Stimulated activated naive CD8-positive, alpha-beta T cell treated with anti-CD3 and anti-CD28 coated beads, Interleukin-15, amount 100 ng/mL, for 72 hours (primary cell): Measurements from ENCODE around the gene MCRIP1.

Experiments
- ATAC-seq: fragments of 150-1000 bp; cut with Tn5 transposase; 2 replicates; pipeline ENCODE4 v1.10.0; 2021; ENCODE audit warnings: mild to moderate bottlenecking, moderate library complexity
- DNase-seq, 2 donors: peaks; one replicate each; pipeline ENCODE4 v3.0.0; 2021 to 2022
- H3K27ac Mint-ChIP-seq, 2 donors: one replicate each; pipeline ENCODE4 v1.8.0; 2022; ENCODE audit warnings: mild to moderate bottlenecking in 2 of 2, mixed read lengths in 2 of 2, moderate library complexity in 2 of 2
- H3K27me3 Mint-ChIP-seq: one replicate; pipeline ENCODE4 v1.8.0; 2022; ENCODE audit warnings: mixed read lengths
- H3K4me1 Mint-ChIP-seq: one replicate; pipeline ENCODE4 v1.8.0; 2022; ENCODE audit warnings: mild to moderate bottlenecking, mixed read lengths
- H3K4me3 Mint-ChIP-seq, 2 donors: one replicate each; pipeline ENCODE4 v1.8.0; 2022; ENCODE audit warnings: mild to moderate bottlenecking in 2 of 2, mixed read lengths in 2 of 2, moderate library complexity in 1 of 2
- H3K9me3 Mint-ChIP-seq, 2 donors: one replicate each; pipeline ENCODE4 v1.8.0; 2022; ENCODE audit warnings: mixed read lengths in 2 of 2

MCRIP1 gene

DNA sequence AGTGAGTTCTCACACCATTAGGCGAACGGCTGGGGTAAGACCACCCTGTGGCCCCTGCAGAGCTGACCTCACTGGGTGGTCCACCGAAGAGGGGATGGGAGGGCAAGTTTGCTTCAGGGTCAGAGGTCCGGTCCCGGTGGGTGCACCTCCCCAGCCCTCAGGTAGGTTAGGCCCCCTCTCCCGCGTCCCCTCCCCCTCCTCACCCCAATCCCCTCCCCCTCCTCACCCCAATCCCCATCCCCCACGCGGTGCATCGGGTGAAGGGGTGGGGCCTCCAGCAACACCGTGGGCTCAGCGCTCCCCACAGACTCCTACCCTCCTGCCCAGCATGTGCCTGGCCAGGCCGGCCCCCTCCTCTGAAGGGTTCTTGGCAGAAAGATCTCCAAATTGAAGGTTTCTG is 13.4 kb downstream of the MCRIP1 start:
- Mint-ChIP-seq H3K27ac (no peak overlapping the region), H3K9me3 (no peaks in the 10 kb centered on the region), H3K27me3 (peaks cover 20% of the 10 kb centered on the region), H3K4me1 (peaks cover 12% of the 10 kb centered on the region), H3K4me3 (no peak overlapping the region)
- no peak for DNase-seq
- peak; percentile 16 for ATAC-seq

DNA sequence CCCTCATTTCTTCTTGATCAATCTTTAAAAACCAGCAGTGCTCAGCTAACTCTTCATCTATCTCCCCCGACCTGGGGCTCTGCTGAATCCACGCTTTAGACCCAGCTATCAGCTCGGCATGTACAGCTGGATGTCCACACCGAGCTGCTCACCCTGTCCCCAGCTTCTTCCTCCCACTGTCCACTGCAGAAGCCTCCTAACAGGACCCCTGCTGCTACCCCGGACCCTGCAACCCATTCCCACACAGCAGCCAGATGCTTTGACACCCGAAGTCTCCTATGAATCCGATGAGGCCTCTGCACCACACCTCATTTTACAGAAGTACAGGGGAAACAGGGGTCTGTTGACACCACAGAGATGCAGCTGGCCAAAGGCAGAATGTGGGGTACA is 15.3 kb downstream of the MCRIP1 start:
- H3K4me1 Mint-ChIP-seq, result peaks cover 12% of the 10 kb centered on the region

DNA sequence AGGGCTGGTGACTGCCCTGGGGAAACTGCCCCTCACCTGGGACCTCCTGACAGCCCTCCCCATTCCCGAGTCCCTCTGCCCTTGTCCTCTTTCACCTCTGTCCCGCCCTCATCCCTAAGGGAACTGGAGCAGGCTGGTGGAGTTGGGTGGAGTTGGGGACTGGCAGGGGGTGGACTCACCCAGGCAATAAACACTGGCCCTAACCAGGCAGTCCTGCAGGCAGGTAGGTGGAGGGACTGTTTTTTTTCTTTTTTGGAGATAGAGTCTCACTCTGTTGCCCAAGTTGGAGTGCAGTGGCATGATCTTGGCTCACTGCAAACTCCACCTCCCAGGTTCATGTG is 17.5 kb downstream of the MCRIP1 start:
- DNase-seq, result no peak
- Mint-ChIP-seq H3K4me3 (no peak overlapping the region), H3K27ac (no peak overlapping the region), H3K27me3 (peaks cover 22% of the 10 kb centered on the region), H3K4me1 (no peaks in the 10 kb centered on the region), H3K9me3 (no peaks in the 10 kb centered on the region)
- no peak for ATAC-seq

More for the DNA sequence above, 15.3 kb downstream of the MCRIP1 start:
- Mint-ChIP-seq H3K9me3 (no peaks in the 10 kb centered on the region), H3K27ac (no peak overlapping the region), H3K4me3 (no peak overlapping the region), H3K27me3 (peaks cover 20% of the 10 kb centered on the region)
- DNase-seq (no peak), ATAC-seq (no peak)

DNA sequence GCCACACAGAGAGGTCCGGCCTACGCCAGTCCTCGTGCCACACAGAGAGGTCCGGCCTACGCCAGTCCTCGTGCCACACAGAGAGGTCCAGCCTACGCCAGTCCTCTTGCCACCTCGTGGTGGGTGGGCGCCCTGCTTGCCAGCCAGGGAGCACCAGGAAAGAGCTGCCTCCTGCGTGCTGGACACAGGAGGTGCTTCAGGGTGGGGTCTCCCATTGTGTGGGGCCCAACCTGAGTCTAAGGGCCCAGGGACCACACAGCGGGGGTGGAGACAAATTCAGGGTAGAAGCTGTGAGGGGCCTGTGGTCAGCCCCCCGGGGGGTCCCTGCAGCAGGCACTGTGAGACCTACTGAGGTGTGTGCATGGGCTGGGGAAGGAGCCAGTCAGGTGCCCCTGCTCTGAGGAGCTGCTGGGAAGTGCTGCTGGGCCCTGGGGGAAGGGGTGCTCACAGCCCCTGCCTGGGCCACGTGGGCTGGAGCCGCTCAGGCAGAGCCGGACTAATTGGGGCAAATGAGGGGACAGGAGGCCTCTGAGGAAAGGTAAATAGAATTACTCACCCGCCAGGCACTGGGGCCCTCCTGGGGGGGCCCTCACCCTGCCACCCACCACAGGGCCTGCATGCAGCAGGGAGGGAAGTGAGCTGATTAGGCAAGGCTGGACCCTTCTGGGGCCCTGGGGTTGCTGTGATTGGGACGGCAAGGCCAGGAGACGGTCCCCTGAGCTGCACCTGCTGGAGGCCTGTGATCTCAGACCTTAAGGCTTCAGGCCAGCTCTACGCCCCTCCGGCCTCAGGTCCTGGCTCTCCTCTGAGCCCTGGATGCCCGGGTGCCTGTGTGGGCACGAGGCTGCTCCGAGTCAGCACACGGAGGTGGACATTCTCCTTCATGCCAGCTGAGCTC is 18.1 kb downstream of the MCRIP1 start:
- ATAC-seq (peak; percentile 7), DNase-seq (no peak)
- peaks cover 28% of the 10 kb centered on the region for H3K27me3 Mint-ChIP-seq
- no peak overlapping the region for H3K4me3 Mint-ChIP-seq
- H3K27ac Mint-ChIP-seq, result no peak overlapping the region
- no peaks in the 10 kb centered on the region for H3K9me3 Mint-ChIP-seq
- no peaks in the 10 kb centered on the region for H3K4me1 Mint-ChIP-seq

DNA sequence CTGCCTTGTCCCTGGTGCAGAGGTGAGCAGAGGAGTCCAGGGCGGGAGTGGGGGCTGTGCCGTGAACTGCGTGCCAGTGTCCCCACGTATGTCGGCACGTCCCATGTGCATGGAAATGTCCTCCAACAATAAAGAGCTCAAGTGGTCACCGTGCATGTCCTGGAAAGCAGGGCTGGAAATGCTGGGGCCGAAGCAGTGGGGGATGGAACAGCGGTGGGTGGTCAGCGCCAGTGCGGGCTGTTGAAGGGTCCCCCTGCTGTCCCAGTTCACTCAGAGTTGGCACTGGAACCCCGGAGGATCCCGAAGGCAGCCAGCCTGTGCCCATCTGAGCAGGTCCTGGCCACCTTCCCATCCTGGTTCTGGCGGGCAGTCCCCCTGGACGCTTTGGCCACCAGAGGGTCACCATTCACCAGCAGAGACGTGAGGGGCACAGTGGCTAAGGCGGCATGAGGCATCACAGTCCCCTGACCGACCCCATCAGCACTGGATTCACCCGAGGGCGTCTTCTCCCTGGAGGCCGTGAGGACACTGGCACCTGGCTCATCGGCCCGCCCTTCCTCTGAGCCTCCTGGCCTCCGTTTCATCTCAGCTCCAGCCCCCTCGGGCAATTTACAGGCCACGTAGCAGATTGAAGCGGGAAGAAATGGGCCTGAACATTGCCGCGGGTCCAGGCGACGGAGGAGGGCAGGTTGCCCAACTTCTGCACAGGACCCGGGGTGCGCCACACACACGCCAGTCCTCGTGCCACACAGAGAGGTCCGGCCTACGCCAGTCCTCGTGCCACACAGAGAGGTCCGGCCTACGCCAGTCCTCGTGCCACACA is 19.0 kb downstream of the MCRIP1 start:
- Mint-ChIP-seq H3K4me1 (no peaks in the 10 kb centered on the region), H3K27ac (no peak overlapping the region), H3K9me3 (no peaks in the 10 kb centered on the region), H3K27me3 (peaks cover 37% of the 10 kb centered on the region), H3K4me3 (no peak overlapping the region)
- DNase-seq (no peak), ATAC-seq (no peak)

DNA sequence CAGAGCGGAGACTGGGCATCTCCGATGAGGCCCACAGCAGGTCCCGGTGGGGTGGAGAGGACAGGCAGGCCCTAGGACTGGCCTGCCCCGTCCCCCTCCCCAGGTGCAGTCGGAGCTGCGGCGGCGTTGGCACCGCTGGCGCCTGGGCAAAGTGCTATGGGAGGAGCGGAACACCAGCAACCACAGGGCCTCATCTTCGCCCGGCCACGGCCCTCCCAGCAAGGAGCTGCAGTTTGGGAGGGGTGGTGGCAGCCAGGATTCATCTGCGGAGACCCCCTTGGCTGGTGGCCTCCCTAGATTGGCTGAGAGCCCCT is 19.8 kb downstream of the MCRIP1 start:
- H3K4me1 Mint-ChIP-seq, result no peaks in the 10 kb centered on the region
- H3K9me3 Mint-ChIP-seq, result no peaks in the 10 kb centered on the region
- peak; percentile 5 for ATAC-seq
- DNase-seq, result no peak
- H3K27me3 Mint-ChIP-seq, result peaks cover 44% of the 10 kb centered on the region
- no peak overlapping the region for H3K4me3 Mint-ChIP-seq
- no peak overlapping the region for H3K27ac Mint-ChIP-seq

DNA sequence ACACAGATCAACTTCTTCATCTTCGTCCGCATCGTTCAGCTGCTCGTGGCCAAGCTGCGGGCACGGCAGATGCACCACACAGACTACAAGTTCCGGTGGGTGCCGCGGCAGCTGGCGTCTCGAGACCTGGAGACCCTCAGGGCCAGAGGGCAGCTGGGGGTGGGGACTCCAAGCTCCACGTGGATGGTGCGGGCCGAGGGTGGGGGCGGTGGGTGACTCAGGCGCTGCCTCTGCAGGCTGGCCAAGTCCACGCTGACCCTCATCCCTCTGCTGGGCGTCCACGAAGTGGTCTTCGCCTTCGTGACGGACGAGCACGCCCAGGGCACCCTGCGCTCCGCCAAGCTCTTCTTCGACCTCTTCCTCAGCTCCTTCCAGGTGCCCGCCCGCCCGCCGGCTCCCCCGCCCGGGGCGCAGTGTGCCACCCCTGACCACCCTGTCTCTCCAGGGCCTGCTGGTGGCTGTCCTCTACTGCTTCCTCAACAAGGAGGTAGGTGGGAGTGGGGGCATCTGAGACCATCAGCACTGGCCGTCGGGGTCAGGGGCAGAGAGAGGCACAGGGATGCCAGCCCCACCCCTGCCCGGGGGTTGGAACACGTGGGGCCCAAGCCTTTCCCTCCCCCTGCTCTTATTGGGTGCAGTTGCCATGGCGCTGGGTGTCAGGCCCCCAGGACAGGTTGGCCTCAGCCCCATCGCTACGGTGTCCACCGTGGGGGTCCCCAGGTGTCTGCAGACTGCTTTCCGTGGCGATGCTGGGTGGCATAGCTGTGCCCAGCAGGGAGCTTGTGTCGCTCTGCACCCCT is 20.3 kb downstream of the MCRIP1 start:
- DNase-seq, result no peak
- Mint-ChIP-seq H3K9me3 (no peaks in the 10 kb centered on the region), H3K4me3 (no peak overlapping the region), H3K27ac (no peak overlapping the region), H3K4me1 (no peaks in the 10 kb centered on the region), H3K27me3 (peaks cover 44% of the 10 kb centered on the region)
- ATAC-seq, result peak; percentile 9

DNA sequence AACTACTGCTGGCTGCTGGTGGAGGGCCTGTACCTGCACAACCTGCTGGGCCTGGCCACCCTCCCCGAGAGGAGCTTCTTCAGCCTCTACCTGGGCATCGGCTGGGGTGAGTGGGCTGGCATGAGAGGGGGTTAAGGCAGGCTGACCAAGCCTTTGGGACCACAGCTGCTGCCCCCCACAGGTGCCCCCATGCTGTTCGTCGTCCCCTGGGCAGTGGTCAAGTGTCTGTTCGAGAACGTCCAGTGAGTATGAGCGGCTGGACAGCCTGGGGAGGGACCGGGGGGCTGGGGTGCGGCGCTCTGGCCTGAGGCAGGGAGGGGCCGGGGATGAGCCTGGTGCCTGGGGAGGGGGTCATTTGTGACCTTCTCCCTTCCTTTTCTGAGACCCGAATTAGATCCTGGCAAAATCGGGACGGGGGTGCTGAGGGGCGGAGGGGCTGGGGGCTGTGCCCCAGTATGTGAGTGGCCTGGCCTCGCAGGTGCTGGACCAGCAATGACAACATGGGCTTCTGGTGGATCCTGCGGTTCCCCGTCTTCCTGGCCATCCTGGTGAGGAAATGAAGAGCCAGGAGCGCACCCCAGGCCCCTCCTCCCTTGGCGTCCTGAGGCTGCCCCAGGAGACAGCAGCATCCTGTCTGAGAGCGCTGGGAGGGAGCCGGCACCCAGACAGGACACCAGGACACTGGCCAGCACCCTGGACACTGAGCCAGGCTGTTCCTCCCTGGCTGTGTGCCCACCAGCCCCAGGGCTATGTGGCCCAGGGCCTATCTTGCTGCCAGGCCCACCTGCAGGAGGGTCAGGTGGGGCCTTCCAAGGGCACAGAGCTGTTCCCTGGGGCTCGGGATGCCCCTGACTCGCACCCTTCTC is 21.2 kb downstream of the MCRIP1 start:
- H3K27me3 Mint-ChIP-seq, result peaks cover 46% of the 10 kb centered on the region
- H3K4me3 Mint-ChIP-seq, result no peak overlapping the region

DNA sequence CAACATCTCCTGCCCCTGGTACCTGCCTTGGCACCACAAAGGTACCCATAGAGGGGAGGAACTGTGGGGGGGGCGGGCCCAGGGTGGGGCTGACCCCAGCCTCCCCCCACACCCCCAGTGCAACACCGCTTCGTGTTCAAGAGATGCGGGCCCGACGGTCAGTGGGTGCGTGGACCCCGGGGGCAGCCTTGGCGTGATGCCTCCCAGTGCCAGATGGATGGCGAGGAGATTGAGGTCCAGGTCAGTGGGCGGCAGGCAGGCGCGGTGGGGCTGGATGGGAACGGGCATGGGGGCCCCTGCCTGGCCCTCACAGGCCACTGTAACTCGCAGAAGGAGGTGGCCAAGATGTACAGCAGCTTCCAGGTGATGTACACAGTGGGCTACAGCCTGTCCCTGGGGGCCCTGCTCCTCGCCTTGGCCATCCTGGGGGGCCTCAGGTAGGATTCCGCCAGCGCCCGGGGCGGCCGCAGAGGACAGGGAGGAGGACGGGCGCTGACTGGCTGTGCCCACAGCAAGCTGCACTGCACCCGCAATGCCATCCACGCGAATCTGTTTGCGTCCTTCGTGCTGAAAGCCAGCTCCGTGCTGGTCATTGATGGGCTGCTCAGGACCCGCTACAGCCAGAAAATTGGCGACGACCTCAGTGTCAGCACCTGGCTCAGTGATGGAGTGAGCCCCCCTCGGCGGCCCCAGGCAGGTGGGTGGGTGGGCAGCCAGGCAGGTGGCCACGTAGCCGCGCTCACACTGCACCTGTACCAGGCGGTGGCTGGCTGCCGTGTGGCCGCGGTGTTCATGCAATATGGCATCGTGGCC is 22.0 kb downstream of the MCRIP1 start:
- Mint-ChIP-seq H3K4me3 (no peak overlapping the region), H3K9me3 (no peaks in the 10 kb centered on the region), H3K27me3 (peaks cover 49% of the 10 kb centered on the region), H3K4me1 (no peaks in the 10 kb centered on the region), H3K27ac (no peak overlapping the region)
- ATAC-seq (no peak), DNase-seq (no peak)

More for the DNA sequence above, 21.2 kb downstream of the MCRIP1 start:
- Mint-ChIP-seq H3K27ac (no peak overlapping the region), H3K4me1 (no peaks in the 10 kb centered on the region), H3K9me3 (no peaks in the 10 kb centered on the region)
- DNase-seq, result no peak
- no peak for ATAC-seq

DNA sequence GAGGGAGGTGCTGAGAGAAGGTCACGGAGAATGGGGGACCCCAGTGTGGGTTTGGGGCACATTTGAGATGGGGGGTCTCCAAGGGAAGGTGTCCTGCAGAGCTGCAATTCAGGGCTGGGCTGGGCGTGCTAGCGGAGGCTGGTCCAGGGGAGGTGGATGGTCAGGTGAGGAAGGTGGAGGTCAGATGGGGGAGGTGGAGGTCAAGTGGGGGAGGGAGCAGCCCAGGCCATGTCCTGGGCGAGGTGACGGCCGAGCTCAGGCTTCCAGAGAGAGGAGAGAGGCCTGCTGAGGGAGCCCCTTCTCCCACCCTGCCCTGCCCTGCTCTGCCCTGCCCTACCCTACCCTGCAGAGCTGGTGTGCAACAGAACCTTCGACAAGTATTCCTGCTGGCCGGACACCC is 22.6 kb downstream of the MCRIP1 start:
- H3K27me3 Mint-ChIP-seq, result peaks cover 52% of the 10 kb centered on the region
- H3K4me1 Mint-ChIP-seq, result no peaks in the 10 kb centered on the region
- DNase-seq (no peak), ATAC-seq (no peak)
- no peak overlapping the region for H3K4me3 Mint-ChIP-seq
- no peak overlapping the region for H3K27ac Mint-ChIP-seq
- H3K9me3 Mint-ChIP-seq, result no peaks in the 10 kb centered on the region

DNA sequence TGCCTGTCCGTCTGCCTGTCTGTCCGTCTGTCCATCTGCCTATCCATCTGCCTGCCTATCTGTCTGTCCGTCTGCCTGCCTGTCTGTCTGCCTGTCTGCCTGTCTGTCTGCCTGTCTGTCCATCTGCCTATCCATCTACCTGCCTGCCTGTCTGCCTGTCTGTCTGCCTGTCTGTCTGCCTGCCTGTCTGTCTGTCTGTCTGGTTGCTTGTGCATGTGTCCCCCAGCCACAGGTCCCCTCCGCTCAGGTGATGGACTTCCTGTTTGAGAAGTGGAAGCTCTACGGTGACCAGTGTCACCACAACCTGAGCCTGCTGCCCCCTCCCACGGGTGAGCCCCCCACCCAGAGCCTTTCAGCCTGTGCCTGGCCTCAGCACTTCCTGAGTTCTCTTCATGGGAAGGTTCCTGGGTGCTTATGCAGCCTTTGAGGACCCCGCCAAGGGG is 23.5 kb downstream of the MCRIP1 start:
- H3K9me3 Mint-ChIP-seq, result no peaks in the 10 kb centered on the region
- peaks cover 59% of the 10 kb centered on the region for H3K27me3 Mint-ChIP-seq
- DNase-seq, result no peak
- H3K4me1 Mint-ChIP-seq, result peaks cover 4% of the 10 kb centered on the region
- H3K4me3 Mint-ChIP-seq, result no peak overlapping the region
- ATAC-seq, result no peak
- no peak overlapping the region for H3K27ac Mint-ChIP-seq

DNA sequence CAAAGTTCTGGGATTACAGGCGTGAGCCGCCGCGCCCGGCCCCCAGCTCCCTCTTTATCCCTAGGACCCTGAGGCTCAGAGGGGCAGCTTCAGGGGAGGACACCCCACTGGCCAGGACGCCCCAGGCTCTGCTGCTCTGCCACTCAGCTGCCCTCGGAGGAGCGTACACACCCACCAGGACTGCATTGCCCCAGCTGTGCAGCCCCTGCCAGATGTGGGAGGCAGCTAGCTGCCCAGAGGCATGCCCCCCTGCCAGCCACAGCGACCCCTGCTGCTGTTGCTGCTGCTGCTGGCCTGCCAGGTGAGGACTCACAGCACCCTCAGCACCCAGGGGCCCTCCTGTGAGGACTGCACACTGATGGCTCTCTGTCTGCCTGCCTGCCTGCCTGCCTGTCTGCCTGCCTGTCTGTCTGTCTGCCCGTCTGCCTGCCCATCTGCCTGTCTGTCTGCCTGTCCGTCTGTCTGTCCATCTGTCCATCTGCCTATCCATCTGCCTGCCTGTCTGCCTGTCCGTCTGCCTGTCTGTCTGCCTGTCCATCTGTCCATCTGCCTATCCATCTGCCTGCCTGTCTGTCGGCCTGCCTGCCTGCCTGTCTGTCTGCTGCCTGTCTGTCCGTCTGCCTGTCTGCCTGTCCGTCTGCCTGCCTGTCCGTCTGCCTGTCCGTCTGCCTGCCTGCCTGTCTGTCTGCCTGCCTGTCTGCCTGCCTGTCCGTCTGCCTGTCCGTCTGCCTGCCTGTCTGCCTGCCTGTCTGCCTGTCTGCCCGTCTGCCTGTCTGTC is 24.1 kb downstream of the MCRIP1 start:
- H3K27ac Mint-ChIP-seq, result no peak overlapping the region
- ATAC-seq, result no peak
- H3K9me3 Mint-ChIP-seq, result no peaks in the 10 kb centered on the region
- H3K4me1 Mint-ChIP-seq, result peaks cover 4% of the 10 kb centered on the region
- peaks cover 60% of the 10 kb centered on the region for H3K27me3 Mint-ChIP-seq
- no peak overlapping the region for H3K4me3 Mint-ChIP-seq
- DNase-seq, result no peak

DNA sequence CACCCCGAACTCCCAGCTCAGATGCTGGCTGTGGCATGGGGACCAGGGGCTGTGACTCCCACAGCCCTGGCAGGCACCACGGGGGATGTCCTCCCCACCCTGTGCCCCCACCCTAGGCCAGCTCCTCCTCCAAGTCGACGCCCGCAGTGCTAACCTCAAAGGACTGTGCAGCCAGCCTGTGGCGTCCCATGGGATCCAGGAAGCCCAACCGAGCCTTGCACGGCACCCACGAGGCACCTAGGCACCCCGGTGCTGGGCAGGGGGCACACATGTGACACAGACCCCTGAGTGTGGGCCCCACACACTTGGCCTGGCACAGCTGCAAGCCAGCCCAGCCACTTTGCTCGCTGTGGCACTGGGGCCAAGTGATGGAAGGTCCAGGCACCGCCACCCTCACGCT is 25.3 kb downstream of the MCRIP1 start:
- no peaks in the 10 kb centered on the region for H3K9me3 Mint-ChIP-seq
- DNase-seq (no peak), ATAC-seq (no peak)
- no peak overlapping the region for H3K27ac Mint-ChIP-seq
- H3K27me3 Mint-ChIP-seq, result peaks cover 70% of the 10 kb centered on the region
- peaks cover 12% of the 10 kb centered on the region for H3K4me1 Mint-ChIP-seq
- no peak overlapping the region for H3K4me3 Mint-ChIP-seq
